HAP-1 (cell line): ENCODE measurements around the gene ZNF524.
A peak's percentile ranks its signal among the peaks of the same experiment; 100 is the strongest.

ENCODE experiments used
- DNase-seq, 2 experiments: peaks; one replicate each; pipeline ENCODE4 v3.0.0-alpha.2; 2016 to 2020; ENCODE audit warnings: low spot score in 2 of 2
- H3K27me3 ChIP-seq: fragments of 250-450 bp; sonication (Bioruptor Pico); 2 replicates; pipeline ENCODE4 v1.5.1; 2020; ENCODE audit warnings: low read depth, mild to moderate bottlenecking, moderate library complexity
- H3K36me3 ChIP-seq: fragments of 250-450 bp; sonication (Bioruptor Pico); replicated peaks from 2 replicates; pipeline ENCODE4 v1.5.1; 2020; ENCODE audit warnings: mild to moderate bottlenecking
- H3K4me1 ChIP-seq: fragments of 250-450 bp; sonication (Bioruptor Pico); 2 replicates; pipeline ENCODE4 v1.5.1; 2020; ENCODE audit warnings: mild to moderate bottlenecking
- H3K4me3 ChIP-seq: fragments of 250-450 bp; sonication (Bioruptor Pico); 2 replicates; pipeline ENCODE4 v1.5.1; 2020; ENCODE audit warnings: mild to moderate bottlenecking, moderate library complexity
- H3K9me3 ChIP-seq: fragments of 250-450 bp; sonication (Bioruptor Pico); 2 replicates; pipeline ENCODE4 v1.5.1; 2020; ENCODE audit warnings: mild to moderate bottlenecking, moderate library complexity
- in situ Hi-C: fragments of 300-500 bp; cut with MboI; formaldehyde crosslinking; loops from 3 replicates; pipeline ENCODE4 v1.14.3; 2020; ENCODE audit warnings: low sequenced_read_pairs, inconsistent platforms, mixed read lengths

ZNF524 gene

GRCh38 chr19:55623561-55623960, 23.5 kb downstream of the ZNF524 start:
- H3K9me3 ChIP-seq = no peaks in the 10 kb centered on the region
- in situ Hi-C loops = no loop called here
- DNase-seq = no peak
- peak overlapping the region; percentile 13 for H3K4me3 ChIP-seq
- H3K36me3 ChIP-seq = no peaks in the 10 kb centered on the region
- no peaks in the 10 kb centered on the region for H3K4me1 ChIP-seq
- H3K27me3 ChIP-seq = no peaks in the 10 kb centered on the region

- Histone ChIP-seq H3K4me1 (no peaks in the 10 kb centered on the region), H3K4me3 (peak within 1 kb of the TSS; percentile 48), H3K27me3 (no peaks in the 10 kb centered on the region; the same call in 1 of the 2 replicates), H3K36me3 (no peaks in the 10 kb centered on the region), H3K9me3 (no peaks in the 10 kb centered on the region)
- DNase-seq = peak; percentile 87 to 95
- in situ Hi-C loops = loop anchor here (5.0 kb wide), 1 partner anchor 107 kb away; no protein-coding TSS in a partner anchor
Observed at GRCh38 chr19:55624109-55625003, 24.3 kb downstream of the ZNF524 start, which contains the start of gene ZNF784. Gene ZNF784 (minus strand): TSS chr19:55624566. CDS start chr19:55624561, 5 bp downstream.

GRCh38 chr19:55625004-55625326, 24.9 kb downstream of the ZNF524 start:
- DNase-seq = no peak
- no peaks in the 10 kb centered on the region for H3K9me3 ChIP-seq
- H3K4me3 ChIP-seq = peak overlapping the region; percentile 48
- H3K36me3 ChIP-seq = no peaks in the 10 kb centered on the region
- no peaks in the 10 kb centered on the region for H3K4me1 ChIP-seq
- no peaks in the 10 kb centered on the region; the same call in 1 of the 2 replicates for H3K27me3 ChIP-seq
- in situ Hi-C loops = loop anchor here (5.0 kb wide), 1 partner anchor 108 kb away; no protein-coding TSS in a partner anchor

GRCh38 chr19:55626350-55626749, 26.3 kb downstream of the ZNF524 start:
- Histone ChIP-seq H3K9me3 (no peaks in the 10 kb centered on the region), H3K36me3 (no peaks in the 10 kb centered on the region), H3K27me3 (no peaks in the 10 kb centered on the region; the same call in 1 of the 2 replicates), H3K4me1 (no peaks in the 10 kb centered on the region), H3K4me3 (no peak overlapping the region)
- DNase-seq = no peak
- in situ Hi-C loops = loop anchor here (5.0 kb wide), 1 partner anchor 109 kb away; no protein-coding TSS in a partner anchor

- Histone ChIP-seq H3K27me3 (no peaks in the 10 kb centered on the region; the same call in 1 of the 2 replicates), H3K4me3 (no peak overlapping the region), H3K36me3 (0 out of 2 replicates have a peak, but pooled peaks cover 3% of the 10 kb centered on the region), H3K9me3 (no peaks in the 10 kb centered on the region), H3K4me1 (peaks cover 9% of the 10 kb centered on the region; the same call in 1 of the 2 replicates)
- in situ Hi-C loops = no loop called here
- DNase-seq = peak; percentile 75 to 96
Observed at GRCh38 chr19:55632463-55632834, 32.4 kb downstream of the ZNF524 start.

- in situ Hi-C loops = no loop called here
- 0 out of 2 replicates have a peak, but pooled peaks cover 3% of the 10 kb centered on the region for H3K36me3 ChIP-seq
- H3K27me3 ChIP-seq = no peaks in the 10 kb centered on the region; the same call in 1 of the 2 replicates
- no peaks in the 10 kb centered on the region for H3K9me3 ChIP-seq
- no peak for DNase-seq
- peak overlapping the region; percentile 68; the same call in 1 of the 2 replicates for H3K4me3 ChIP-seq
- H3K4me1 ChIP-seq = peaks cover 9% of the 10 kb centered on the region; the same call in 1 of the 2 replicates
Observed at GRCh38 chr19:55633861-55634260, 33.8 kb downstream of the ZNF524 start.

- Histone ChIP-seq H3K4me1 (peaks cover 17% of the 10 kb centered on the region), H3K9me3 (no peaks in the 10 kb centered on the region), H3K4me3 (peak overlapping the region; percentile 68), H3K36me3 (0 out of 2 replicates have a peak, but pooled peaks cover 3% of the 10 kb centered on the region), H3K27me3 (no peaks in the 10 kb centered on the region)
- in situ Hi-C loops = no loop called here
- no peak for DNase-seq
Observed at GRCh38 chr19:55635334-55635717, 35.2 kb downstream of the ZNF524 start.

GRCh38 chr19:55635856-55636440, 35.9 kb downstream of the ZNF524 start:
- in situ Hi-C loops = no loop called here
- no peaks in the 10 kb centered on the region for H3K27me3 ChIP-seq
- H3K4me1 ChIP-seq = peaks cover 20% of the 10 kb centered on the region
- no peak for DNase-seq
- H3K4me3 ChIP-seq = peak overlapping the region; percentile 68
- H3K36me3 ChIP-seq = 0 out of 2 replicates have a peak, but pooled peaks cover 3% of the 10 kb centered on the region
- no peaks in the 10 kb centered on the region for H3K9me3 ChIP-seq

- H3K4me3 ChIP-seq = no peak overlapping the region
- H3K36me3 ChIP-seq = 0 out of 2 replicates have a peak, but pooled peaks cover 3% of the 10 kb centered on the region
- peaks cover 20% of the 10 kb centered on the region for H3K4me1 ChIP-seq
- in situ Hi-C loops = no loop called here
- no peak for DNase-seq
- no peaks in the 10 kb centered on the region for H3K9me3 ChIP-seq
- H3K27me3 ChIP-seq = no peaks in the 10 kb centered on the region
Observed at GRCh38 chr19:55636723-55637122, 36.6 kb downstream of the ZNF524 start.

GRCh38 chr19:55637534-55637933, 37.4 kb downstream of the ZNF524 start:
- no peak overlapping the region for H3K4me3 ChIP-seq
- H3K4me1 ChIP-seq = peaks cover 20% of the 10 kb centered on the region
- 0 out of 2 replicates have a peak, but pooled peaks cover 3% of the 10 kb centered on the region for H3K36me3 ChIP-seq
- in situ Hi-C loops = no loop called here
- no peaks in the 10 kb centered on the region for H3K9me3 ChIP-seq
- no peaks in the 10 kb centered on the region for H3K27me3 ChIP-seq
- DNase-seq = no peak

- in situ Hi-C loops = no loop called here
- Histone ChIP-seq H3K4me3 (no peak overlapping the region), H3K4me1 (peaks cover 27% of the 10 kb centered on the region), H3K9me3 (no peaks in the 10 kb centered on the region), H3K36me3 (0 out of 2 replicates have a peak, but pooled peaks cover 3% of the 10 kb centered on the region), H3K27me3 (no peaks in the 10 kb centered on the region)
- peak; percentile 69 to 85 for DNase-seq
Observed at GRCh38 chr19:55638864-55639359, 38.8 kb downstream of the ZNF524 start.

- Histone ChIP-seq H3K9me3 (no peaks in the 10 kb centered on the region), H3K36me3 (peaks cover 10% of the 10 kb centered on the region), H3K4me1 (peaks cover 27% of the 10 kb centered on the region), H3K4me3 (peak overlapping the region; percentile 78), H3K27me3 (no peaks in the 10 kb centered on the region)
- in situ Hi-C loops = no loop called here
- no peak for DNase-seq
Observed at GRCh38 chr19:55640043-55640576, 40.0 kb downstream of the ZNF524 start.

- peak; percentile 61 to 81 for DNase-seq
- in situ Hi-C loops = no loop called here
- H3K4me3 ChIP-seq = peak within 1 kb of the TSS; percentile 78
- no peaks in the 10 kb centered on the region for H3K27me3 ChIP-seq
- H3K9me3 ChIP-seq = no peaks in the 10 kb centered on the region
- peaks cover 15% of the 10 kb centered on the region for H3K36me3 ChIP-seq
- peaks cover 26% of the 10 kb centered on the region for H3K4me1 ChIP-seq
Observed at GRCh38 chr19:55640577-55641425, 40.7 kb downstream of the ZNF524 start, which contains the start of gene ZNF580. Gene ZNF580 (plus strand): TSS chr19:55641002. CDS start chr19:55642509, 1,507 bp downstream.
